ENCODE results near the gene ABCA4. TPM values are rescaled to one million over a fixed set of nuclear protein-coding genes. Genes with fewer than 3 reads are reported as not detected.

ABCA4 gene
- total RNA-seq, 1 experiment from 2014 or later: 1.5 TPM

DNA sequence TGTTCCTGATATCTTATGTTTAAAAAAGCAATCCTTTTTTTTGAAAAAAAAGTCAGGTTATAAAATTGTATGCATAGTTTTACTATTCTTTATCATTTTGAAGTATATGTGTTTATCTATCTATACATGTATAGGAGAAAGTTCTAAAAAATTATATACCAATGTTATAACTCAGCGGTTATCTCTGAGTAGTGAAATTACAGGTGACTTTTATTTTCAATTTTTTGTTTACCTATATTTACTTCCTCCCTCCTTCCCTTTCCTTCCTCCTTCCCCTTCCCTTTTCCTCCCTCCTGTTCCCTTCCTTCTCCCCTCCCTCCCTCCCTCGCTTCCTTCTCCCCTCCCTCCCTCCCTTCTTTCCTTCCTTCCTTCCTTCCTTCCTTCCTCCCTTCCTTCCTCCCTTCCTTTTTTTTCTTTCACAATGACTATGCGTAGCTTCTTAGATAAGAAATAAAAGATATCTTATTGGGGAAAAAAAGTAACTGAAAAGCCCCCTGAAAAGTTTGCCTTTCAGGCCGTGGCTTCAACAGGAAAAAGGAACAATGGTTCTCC, 77.1 kb downstream of the ABCA4 start:
- TF ChIP-seq, protein P1, sequence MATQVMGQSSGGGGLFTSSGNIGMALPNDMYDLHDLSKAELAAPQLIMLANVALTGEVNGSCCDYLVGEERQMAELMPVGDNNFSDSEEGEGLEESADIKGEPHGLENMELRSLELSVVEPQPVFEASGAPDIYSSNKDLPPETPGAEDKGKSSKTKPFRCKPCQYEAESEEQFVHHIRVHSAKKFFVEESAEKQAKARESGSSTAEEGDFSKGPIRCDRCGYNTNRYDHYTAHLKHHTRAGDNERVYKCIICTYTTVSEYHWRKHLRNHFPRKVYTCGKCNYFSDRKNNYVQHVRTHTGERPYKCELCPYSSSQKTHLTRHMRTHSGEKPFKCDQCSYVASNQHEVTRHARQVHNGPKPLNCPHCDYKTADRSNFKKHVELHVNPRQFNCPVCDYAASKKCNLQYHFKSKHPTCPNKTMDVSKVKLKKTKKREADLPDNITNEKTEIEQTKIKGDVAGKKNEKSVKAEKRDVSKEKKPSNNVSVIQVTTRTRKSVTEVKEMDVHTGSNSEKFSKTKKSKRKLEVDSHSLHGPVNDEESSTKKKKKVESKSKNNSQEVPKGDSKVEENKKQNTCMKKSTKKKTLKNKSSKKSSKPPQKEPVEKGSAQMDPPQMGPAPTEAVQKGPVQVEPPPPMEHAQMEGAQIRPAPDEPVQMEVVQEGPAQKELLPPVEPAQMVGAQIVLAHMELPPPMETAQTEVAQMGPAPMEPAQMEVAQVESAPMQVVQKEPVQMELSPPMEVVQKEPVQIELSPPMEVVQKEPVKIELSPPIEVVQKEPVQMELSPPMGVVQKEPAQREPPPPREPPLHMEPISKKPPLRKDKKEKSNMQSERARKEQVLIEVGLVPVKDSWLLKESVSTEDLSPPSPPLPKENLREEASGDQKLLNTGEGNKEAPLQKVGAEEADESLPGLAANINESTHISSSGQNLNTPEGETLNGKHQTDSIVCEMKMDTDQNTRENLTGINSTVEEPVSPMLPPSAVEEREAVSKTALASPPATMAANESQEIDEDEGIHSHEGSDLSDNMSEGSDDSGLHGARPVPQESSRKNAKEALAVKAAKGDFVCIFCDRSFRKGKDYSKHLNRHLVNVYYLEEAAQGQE (IDR thresholded peaks at IDR 0.05; ENCODE audit: insufficient read depth in 1 of 2, low read depth in 2 of 2, low read length in 1 of 2): no peak
- TF ChIP-seq, protein P2, sequence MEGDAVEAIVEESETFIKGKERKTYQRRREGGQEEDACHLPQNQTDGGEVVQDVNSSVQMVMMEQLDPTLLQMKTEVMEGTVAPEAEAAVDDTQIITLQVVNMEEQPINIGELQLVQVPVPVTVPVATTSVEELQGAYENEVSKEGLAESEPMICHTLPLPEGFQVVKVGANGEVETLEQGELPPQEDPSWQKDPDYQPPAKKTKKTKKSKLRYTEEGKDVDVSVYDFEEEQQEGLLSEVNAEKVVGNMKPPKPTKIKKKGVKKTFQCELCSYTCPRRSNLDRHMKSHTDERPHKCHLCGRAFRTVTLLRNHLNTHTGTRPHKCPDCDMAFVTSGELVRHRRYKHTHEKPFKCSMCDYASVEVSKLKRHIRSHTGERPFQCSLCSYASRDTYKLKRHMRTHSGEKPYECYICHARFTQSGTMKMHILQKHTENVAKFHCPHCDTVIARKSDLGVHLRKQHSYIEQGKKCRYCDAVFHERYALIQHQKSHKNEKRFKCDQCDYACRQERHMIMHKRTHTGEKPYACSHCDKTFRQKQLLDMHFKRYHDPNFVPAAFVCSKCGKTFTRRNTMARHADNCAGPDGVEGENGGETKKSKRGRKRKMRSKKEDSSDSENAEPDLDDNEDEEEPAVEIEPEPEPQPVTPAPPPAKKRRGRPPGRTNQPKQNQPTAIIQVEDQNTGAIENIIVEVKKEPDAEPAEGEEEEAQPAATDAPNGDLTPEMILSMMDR (IDR thresholded peaks at IDR 0.05): no peak
- TF ChIP-seq POLR2AphosphoS5 (IDR thresholded peaks at IDR 0.05; ENCODE audit: low read depth, low read length) (no peak), SIN3A (IDR thresholded peaks at IDR 0.05; ENCODE audit: borderline replicate concordance, insufficient read depth, low read depth, low read length) (no peak), TCF7L2 (IDR thresholded peaks at IDR 0.05; ENCODE audit: low read depth, low read length) (no peak)
- H3K27me3 ChIP-seq (ENCODE audit: control insufficient read depth, insufficient read depth, low read length): no peaks in the 10 kb centered on the region
- H3K36me3 ChIP-seq (ENCODE audit: control insufficient read depth, insufficient read depth, low read length): no peaks in the 10 kb centered on the region
- DNase-seq (ENCODE audit: low read depth, low spot score): no peak
- no peak overlapping the region for H3K4me3 ChIP-seq (ENCODE audit: low read depth in 2 of 2, low read length in 2 of 2)
- CTCF ChIA-PET: interaction anchor here (1.5 kb wide), 1 partner anchor 289 kb away, joined by 9 read pairs; no protein-coding TSS in a partner anchor
- POLR2A ChIA-PET: interaction anchor here (0.9 kb wide), 1 partner anchor 414 kb away, joined by 10 read pairs; no protein-coding TSS in a partner anchor
- no peaks in the 10 kb centered on the region for H3K9me3 ChIP-seq (ENCODE audit: control insufficient read depth, insufficient read depth, low read depth, low read length)
- BruUV-seq (replicated peaks): no TSS peak
- peak overlapping the region; percentile 94 for H3K27ac ChIP-seq (ENCODE audit: low read length)
- intact Hi-C loops (cut with micrococcal nuclease; ENCODE audit: unreplicated experiment): loop anchor here (10.0 kb wide), 1 partner anchor 191 kb away; the partner anchor contains the start of gene ARHGAP29
- H3K4me1 ChIP-seq (ENCODE audit: control insufficient read depth, insufficient read depth, low read length): peaks cover 37% of the 10 kb centered on the region
- ATAC-seq: no peak
- in situ Hi-C loops (cut with HindIII; ENCODE audit: low pct_unique_long_range_greater_than_20kb, low sequenced_read_pairs): no loop called here

DNA sequence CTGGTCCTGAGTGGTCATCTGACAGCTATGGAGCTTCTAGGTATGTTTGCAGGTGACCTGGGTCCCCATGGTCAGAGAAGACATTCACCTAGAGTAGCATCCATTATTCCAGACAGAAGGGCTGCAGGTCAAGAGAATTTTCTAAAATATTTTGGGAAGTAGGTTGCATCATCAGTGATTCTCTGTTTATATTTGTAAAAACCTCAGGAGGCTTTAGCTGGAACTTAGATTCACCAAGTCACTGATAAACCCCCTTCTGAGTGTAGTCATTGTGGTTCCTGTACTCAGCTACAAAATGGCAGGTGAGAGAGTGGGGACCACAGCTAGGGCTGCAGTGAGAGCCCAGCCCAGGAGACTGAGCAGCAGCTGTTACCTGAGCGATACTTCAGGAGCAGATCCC, 78.6 kb downstream of the ABCA4 start:
- H3K27me3 ChIP-seq (ENCODE audit: control insufficient read depth, insufficient read depth, low read length): no peaks in the 10 kb centered on the region
- peaks cover 23% of the 10 kb centered on the region for H3K4me1 ChIP-seq (ENCODE audit: control insufficient read depth, insufficient read depth, low read length)
- in situ Hi-C loops (cut with HindIII; ENCODE audit: low pct_unique_long_range_greater_than_20kb, low sequenced_read_pairs): no loop called here
- ChIA-PET POLR2A (no interaction called here), CTCF (no interaction called here)
- intact Hi-C loops (cut with micrococcal nuclease; ENCODE audit: unreplicated experiment): loop anchor here (10.0 kb wide), 1 partner anchor 192 kb away; the partner anchor contains the start of gene ARHGAP29
- no TSS peak for BruUV-seq (replicated peaks)
- H3K4me3 ChIP-seq (ENCODE audit: low read depth in 2 of 2, low read length in 2 of 2): no peak overlapping the region
- H3K9me3 ChIP-seq (ENCODE audit: control insufficient read depth, insufficient read depth, low read depth, low read length): no peaks in the 10 kb centered on the region
- ATAC-seq: no peak
- no peak for DNase-seq (ENCODE audit: low read depth, low spot score)
- H3K36me3 ChIP-seq (ENCODE audit: control insufficient read depth, insufficient read depth, low read length): no peaks in the 10 kb centered on the region
- TF ChIP-seq SIN3A (IDR thresholded peaks at IDR 0.05; ENCODE audit: borderline replicate concordance, insufficient read depth, low read depth, low read length): no peak
- TF ChIP-seq POLR2AphosphoS5 (IDR thresholded peaks at IDR 0.05; ENCODE audit: low read depth, low read length): no peak
- TF ChIP-seq TCF7L2 (IDR thresholded peaks at IDR 0.05; ENCODE audit: low read depth, low read length): no peak
- TF ChIP-seq, protein P2 (IDR thresholded peaks at IDR 0.05): no peak
- TF ChIP-seq, protein P1 (IDR thresholded peaks at IDR 0.05; ENCODE audit: insufficient read depth in 1 of 2, low read depth in 2 of 2, low read length in 1 of 2): no peak
- peak overlapping the region; percentile 78 for H3K27ac ChIP-seq (ENCODE audit: low read length)

Data from Panc1 (cell line).